G401.6 (cell line): ENCODE results near the gene ICAM5.
A peak's percentile ranks its signal among the peaks of the same experiment; 100 is the strongest.

Experiments used
- FAIRE-seq: peaks from 2 replicates; lab custom pipeline; 2012; peaks lifted over from hg19 to GRCh38; lab: Jason Lieb, UNC

Gene ICAM5

DNA sequence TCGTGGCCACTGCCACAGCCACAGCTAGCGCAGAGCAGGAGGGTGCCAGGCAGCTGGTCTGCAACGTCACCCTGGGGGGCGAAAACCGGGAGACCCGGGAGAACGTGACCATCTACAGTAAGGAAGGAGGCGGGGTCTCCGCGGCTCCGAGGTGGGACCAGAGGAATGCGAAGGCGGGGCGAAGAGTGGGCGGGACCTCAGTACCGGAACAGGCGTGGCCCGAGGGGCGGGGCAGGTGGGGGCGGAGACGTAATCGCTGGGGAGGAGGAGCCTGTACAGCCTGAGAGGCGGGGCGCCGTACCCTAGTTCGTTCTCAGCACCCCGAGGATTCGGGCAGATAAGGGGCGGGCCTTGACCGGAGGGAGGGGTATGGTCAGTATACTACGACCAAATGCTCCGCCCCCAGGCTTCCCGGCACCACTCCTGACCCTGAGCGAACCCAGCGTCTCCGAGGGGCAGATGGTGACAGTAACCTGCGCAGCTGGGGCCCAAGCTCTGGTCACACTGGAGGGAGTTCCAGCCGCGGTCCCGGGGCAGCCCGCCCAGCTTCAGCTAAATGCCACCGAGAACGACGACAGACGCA is 2.5 kb downstream of the ICAM5 start:
- no peak for FAIRE-seq

DNA sequence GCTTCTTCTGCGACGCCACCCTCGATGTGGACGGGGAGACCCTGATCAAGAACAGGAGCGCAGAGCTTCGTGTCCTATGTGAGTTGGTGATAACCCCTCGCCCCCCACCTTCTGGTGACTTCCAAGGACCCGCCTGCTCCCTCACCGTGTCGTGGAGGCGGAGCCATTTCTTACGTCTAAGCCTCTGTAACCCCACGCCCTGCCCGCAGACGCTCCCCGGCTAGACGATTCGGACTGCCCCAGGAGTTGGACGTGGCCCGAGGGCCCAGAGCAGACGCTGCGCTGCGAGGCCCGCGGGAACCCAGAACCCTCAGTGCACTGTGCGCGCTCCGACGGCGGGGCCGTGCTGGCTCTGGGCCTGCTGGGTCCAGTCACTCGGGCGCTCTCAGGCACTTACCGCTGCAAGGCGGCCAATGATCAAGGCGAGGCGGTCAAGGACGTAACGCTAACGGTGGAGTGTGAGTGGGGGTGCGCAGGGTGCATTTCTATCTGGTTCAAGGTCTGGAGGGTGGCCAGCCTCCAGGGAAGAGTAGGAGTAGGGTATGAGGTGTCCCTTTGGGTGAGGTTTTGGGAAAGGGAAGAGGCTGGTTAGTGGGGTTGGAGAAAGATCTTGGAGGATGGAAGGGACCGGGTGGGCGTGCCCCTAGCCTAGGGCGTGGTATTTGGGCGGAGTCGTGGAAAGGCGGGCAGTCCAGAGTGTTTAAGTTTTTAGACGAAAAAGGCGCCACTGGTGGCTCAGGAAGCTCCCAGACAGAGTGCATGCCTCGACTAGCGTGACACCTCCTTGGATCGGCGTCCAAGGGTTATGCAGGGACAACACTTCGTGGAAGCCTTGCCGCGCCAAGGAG is 3.3 kb downstream of the ICAM5 start:
- no peak for FAIRE-seq

DNA sequence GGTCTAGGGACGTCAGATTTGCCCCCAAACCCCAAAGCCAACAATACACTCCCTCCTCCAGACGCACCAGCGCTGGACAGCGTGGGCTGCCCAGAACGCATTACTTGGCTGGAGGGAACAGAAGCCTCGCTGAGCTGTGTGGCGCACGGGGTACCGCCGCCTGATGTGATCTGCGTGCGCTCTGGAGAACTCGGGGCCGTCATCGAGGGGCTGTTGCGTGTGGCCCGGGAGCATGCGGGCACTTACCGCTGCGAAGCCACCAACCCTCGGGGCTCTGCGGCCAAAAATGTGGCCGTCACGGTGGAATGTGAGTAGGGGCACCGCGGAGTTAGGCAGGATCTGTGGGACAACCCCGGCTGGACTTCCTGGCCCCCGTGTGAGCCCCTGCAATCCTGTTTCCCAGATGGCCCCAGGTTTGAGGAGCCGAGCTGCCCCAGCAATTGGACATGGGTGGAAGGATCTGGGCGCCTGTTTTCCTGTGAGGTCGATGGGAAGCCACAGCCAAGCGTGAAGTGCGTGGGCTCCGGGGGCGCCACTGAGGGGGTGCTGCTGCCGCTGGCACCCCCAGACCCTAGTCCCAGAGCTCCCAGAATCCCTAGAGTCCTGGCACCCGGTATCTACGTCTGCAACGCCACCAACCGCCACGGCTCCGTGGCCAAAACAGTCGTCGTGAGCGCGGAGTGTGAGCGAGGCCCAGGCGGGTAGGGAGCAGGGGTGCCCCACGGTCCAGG is 4.0 kb downstream of the ICAM5 start:
- FAIRE-seq: no peak

DNA sequence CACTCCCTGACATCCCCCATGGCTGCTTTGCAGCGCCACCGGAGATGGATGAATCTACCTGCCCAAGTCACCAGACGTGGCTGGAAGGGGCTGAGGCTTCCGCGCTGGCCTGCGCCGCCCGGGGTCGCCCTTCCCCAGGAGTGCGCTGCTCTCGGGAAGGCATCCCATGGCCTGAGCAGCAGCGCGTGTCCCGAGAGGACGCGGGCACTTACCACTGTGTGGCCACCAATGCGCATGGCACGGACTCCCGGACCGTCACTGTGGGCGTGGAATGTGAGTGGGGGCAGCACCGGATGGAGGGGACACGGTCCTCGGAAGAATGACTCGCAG is 4.6 kb downstream of the ICAM5 start:
- FAIRE-seq: no peak

DNA sequence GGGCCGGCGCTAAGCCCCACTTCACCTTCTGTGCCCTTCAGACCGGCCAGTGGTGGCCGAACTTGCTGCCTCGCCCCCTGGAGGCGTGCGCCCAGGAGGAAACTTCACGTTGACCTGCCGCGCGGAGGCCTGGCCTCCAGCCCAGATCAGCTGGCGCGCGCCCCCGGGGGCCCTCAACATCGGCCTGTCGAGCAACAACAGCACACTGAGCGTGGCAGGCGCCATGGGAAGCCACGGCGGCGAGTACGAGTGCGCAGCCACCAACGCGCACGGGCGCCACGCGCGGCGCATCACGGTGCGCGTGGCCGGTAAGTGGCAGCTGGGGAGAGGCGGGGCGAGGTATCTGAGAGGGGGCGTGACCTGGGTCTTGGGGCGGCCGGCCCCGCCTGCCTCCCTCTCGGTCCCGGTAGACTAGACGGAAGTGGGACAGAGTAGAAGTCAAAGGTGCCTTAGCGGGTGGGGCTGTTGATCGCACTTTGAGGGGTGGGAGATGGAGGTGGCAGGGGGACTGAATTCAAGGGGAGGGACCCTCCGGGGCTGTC is 5.6 kb downstream of the ICAM5 start:
- no peak for FAIRE-seq

DNA sequence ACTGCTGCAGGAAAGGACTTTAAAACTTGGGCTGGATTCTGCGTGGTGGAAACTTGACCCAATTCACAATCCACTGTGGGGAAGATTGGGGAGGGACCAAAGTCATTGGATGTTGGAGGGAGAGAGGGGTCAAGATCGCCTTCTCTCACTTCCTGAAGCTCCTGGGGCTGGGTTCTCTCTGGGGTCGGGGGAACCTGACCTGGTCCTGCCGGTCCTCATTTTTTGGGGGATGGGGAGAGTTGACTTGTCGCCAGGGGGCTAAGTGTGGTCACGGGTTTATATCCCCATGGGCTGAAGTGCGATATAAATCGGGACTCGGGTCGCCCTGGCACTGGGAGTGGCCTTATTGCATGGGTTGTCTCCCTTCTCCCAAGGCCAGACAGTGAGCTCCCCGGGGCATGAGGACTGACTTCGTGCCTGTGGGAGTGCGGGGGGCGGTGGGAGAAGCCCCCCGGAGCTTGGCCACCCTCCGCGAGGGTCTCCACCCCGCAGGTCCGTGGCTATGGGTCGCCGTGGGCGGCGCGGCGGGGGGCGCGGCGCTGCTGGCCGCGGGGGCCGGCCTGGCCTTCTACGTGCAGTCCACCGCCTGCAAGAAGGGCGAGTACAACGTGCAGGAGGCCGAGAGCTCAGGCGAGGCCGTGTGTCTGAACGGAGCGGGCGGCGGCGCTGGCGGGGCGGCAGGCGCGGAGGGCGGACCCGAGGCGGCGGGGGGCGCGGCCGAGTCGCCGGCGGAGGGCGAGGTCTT is 6.3 kb downstream of the ICAM5 start:
- no peak for FAIRE-seq

DNA sequence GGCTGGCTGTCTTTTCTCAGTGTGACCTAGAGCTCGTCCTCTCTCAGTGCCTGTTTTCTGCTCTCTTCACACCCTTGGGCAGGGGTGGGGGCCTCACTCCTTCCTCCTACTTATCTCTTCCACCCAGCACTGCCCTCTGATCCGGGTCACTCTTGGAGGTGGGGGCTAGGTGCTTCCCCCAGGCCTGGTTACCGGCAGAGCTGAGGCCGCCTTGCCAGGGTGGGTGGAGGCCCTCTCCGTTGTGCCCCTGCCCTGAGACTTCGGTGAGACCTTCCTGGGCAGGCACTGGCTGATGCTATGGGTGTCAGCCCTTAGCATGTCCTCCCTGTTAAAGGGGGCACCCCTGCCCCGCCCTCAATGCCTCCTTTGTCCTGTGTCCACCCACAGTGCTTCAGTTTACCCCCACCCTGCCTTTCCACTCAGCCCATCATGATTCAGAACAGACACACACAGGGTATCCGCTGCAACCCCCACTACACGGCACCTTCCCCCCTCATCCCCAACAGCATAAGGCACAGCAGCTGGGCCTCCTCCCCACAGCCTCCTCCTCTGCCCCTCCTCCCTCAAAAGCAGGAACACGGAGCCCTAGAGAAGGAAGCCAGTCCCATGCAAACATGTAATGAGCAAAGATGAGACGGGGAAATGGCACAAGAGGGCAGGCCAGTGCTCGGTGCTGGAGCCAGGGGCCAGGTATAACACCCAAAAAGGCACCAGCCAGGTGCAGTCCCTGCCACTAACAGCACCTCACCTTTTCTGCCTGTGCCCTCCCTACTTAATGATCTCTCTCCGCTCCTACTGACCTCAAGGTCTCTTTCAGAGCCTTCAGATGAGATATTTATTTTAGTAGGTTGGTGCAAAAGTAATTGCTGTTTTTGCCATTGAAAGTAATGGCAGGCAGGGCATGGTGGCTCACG is 10.1 kb downstream of the ICAM5 start:
- FAIRE-seq: no peak

DNA sequence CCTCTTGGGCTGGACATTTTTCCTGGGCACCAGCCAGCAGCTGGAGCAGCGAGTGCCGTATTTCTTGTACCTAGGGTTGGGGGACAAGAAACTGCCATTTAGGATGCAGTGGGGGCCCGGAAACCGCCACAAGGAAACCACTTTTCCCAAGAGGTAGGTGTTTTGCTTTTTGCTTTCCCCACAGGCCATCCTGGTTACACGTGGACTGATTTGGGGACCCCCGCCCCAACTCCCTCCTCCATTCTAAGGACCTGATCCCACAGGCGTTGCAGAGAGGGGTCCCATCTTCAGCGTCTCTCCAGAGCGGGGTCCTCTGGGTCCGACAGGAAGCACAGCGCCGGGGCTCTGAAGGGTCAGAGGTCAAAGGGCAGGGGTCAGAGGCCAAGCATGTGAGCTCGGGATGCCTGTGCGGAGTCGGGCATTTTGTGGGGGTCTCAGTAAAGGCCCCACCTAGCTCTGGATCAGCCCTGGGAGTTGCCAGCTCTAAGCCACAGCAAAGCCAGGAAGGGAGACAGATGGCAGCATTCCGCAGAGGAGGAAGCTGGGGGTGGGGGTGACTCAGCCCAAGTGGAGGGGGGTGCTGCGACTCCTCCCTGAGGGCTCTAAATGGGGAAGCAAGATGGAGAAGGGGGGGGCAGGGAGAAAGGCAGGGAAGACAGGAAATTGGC is 15.5 kb downstream of the ICAM5 start:
- FAIRE-seq: no peak

DNA sequence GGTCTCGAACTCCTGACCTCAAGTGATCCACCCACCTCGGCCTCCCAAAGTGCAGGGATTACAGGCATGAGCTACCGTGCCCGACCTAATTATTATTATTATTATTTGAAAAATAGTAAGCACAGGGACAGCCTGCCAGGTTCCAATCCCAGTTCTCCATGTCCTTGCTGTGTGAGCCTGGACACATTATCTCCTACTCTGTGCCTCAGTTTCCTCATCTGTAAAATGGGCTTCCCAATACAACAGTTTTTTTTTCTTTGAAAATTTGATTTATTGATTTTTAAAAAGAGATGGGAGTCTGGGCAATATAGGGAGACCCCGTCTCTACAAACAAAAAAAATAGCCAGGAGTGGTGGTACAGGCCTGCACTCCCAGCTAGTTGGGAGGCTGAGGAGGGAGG is 16.6 kb downstream of the ICAM5 start:
- FAIRE-seq: no peak

DNA sequence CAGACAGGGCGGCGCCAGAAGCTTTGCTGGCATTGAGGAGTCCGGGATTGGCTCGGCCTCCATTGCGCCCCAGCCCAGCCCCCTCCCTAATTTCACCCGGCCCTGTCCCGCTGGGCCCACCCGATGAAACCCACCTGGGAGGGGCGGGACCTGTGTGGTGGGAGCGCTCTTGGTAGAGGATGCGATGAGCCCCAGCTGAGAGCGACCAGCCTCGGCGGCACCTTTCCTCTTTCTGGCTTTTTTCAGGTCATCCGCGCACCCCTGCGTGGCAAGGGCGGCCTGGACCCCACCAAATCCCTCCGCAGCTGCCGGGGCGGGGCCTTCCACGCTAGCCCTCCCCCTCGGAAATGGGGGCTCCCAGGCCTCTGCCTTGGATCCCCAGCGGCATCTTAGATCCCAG is 19.7 kb downstream of the ICAM5 start, which contains the start of gene ZGLP1:
ZGLP1 (minus strand) TSS at position 393 of the 400 bp plus-strand sequence.
- FAIRE-seq: no peak

DNA sequence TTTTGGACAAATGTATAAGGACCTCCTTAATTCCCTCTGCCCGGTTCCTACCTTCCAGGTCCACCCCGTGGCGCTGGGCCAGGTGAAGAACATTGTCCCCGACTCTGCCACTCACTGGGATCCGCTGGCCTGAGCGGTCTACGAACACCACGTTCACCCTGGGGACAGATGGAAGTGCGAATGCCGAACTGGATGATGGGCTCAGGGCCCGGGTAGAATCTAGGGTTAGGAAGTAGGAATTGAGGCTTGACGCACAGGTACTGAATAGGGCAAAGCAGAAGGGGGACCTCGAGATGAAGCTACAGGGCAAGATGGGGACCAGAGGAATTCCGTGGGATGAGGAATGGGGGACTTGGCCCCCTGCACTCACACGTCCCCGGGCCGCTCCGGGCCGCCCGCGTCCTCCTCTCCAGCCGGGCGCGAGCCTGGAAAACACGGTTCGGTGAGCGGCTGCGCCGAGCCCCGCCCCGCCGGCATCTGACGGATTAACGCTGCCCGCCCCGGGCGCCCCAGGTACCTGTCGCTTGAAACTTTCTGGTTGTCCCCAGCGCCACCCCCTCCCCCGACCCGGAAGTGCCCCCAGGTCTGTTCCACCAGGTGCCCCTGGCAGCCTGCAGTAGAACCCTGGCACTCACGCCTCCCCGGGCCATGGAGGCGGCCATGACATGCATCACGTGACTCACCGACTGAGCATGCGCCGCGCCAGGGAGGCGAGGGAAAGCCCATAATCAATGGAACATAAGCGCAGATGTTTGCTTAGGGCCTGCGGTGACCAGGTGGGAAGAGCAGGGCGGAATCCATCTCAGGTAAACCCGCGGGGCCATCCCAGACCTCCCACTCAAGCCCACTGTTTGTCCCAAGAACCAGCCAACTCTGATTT is 25.8 kb downstream of the ICAM5 start, which contains the start of gene FDX2:
FDX2 (minus strand) TSS at position 681 of the 880 bp plus-strand sequence; CDS start at position 662, 19 bp downstream.
- peak; percentile 6 for FAIRE-seq

DNA sequence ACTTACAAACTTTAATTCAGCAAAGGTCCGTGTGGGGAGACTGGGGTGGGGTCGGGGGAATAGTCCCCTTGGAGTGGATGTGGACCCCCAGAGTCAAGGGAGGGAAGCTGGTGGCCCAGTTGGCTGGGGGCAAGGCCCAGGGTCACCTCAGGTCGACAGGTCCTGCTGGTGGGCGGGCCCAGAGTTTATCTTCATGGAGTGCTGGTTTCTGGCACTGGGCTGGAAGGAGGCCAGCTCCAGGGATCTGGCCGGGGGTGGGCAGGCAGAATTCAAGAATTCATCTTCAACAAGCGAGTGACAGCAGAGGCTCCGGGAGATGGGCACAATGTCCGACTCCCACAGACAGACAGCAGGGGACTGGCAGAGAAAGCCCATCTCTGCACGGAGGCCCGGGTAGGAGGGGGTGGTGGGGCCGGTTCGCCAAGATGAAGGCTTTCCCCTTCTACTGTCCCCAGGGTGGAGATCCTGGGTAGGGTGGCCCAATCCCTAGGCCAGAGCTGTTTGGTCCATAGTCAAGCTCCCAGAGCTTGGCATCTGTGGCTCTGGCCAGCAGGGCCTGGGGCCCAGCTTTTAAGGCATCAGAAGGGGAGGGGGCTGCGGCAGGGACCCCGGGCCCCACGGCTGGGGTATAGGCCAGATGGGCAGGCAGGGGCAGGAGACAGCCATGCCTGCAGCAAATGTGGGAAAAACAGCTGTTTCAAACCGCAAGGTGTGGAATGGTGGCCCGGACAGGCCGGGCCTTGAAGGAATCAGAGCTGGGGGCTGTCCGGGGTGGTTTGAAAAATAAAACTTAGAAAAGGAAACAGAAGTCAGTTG is 26.7 kb downstream of the ICAM5 start:
- FAIRE-seq: peak; percentile 13

DNA sequence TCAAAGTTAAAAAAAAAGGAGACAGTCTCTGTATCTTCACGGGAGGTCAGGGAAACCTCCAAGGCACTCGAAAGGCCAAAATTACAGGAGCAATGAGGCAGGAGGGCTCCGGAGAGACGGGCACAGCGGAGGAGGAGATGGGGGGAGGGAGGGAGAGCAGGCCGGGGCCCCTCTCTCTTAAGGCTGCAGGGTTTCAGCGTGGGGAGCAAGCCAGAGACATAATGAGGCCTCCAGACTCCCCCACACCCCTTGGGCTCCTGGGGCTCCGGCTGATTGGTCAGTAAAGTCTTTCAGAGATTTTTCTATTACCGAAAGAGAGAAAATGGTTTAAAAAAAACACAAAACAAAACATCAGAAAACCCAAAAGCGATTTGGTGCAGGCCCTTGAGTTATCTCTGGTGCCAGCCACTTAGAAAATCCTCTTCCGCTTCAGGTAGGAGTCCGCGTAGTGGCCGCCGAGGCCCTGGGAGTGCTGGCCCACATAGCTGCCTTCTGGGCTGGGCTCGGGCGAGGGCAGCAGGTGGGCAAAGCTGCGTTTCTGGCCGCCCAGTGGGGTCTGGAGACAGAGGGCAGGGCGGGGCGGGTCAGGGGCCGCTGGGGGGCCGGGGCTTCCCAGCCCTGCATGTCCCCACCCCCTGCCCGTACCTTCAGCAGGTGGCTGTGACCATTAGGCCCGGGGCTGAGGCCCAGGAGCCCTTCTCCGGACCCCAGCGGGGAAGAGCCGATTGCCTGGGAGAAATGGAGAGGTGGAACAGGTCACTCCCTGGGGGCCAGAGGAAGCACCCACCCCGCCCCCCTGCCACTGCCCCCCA is 27.5 kb downstream of the ICAM5 start:
- FAIRE-seq: no peak

DNA sequence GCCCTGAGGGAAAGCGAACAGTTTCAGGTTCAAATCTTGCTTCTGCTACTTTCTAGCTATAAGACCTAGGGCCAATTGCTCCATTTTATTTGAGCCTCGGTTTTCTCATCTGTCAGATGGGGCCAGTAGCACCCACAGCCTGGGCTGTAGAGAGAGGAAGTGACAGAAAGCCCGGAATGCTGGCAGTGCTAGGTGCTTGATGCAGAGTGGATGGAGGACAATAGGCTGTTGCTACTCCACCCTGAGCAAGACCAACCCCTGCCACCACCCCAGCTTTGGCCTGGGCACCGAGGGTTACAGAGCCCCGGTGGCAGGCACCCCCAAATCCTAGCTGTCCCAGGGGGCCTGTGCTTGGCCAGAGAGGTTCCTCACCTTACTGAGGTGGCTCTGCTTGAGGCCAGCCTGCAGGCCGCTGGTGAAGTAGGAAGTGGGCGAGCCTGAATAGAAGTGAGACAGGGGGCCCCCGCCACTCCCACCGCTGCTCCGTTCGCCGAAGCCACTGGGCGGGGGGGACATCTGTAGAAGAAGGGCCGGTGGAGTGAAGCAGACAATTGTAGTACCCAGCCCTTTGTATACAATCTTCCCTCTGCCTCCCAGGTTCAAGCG is 28.2 kb downstream of the ICAM5 start:
- FAIRE-seq: no peak

DNA sequence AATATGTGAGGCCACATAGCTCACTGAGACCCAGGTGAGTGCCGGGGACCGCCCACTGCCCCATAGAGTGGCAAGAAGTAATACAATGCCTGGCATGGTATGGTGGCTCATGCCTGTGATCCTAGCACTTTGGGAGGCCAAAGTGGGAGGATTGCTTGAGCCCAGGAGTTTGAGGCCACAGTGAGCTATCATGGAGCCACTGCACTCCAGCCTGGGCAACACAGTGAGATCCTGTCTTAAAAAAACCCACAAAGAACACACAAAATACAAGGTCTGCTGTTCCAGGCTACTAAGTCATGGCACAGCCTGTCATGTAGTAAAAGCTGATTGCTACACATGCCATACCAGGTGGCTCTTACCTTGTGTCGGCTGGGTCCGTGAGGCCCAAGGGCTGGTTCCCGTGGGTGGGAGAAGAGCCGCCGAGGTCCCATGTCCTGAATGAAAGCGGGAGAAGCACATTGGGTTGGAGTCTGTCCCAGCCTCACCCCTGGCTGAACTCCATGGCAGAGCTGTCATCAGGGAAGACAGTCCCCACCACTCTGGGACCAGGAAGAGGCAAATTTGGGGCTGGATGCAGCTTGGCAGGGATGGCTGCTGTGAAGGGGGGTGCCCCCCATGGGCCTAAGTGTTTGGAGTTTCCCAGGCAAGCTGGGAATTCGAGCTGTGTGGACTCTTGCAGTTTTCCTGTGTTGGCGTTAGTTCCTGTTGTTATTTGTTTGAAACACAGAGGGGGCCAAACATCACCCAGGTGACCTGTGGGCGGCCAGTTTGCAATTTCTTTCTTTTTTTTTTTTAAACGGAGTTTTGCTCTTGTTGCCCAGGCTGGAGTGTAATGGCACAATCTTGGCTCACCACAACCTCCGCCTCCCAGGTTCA is 29.3 kb downstream of the ICAM5 start:
- FAIRE-seq: no peak
